Neural progenitor cell (in vitro differentiated cells): ENCODE results near the gene CDH13. TPM values are rescaled to one million over a fixed set of nuclear protein-coding genes. Genes with fewer than 3 reads are reported as not detected.

Source experiments
- DNase-seq: peaks from one replicate; pipeline ENCODE4 v3.0.0-alpha.2; 2016; ENCODE audit warnings: low spot score
- H2AFZ ChIP-seq: fragments of 200-600 bp; sonication (generic); replicated peaks from 2 replicates; pipeline ENCODE4 v1.6.1; 2016; ENCODE audit warnings: antibody characterized with exemption
- H3F3A ChIP-seq: fragments of 200-600 bp; sonication (generic); 2 replicates; pipeline ENCODE4 v1.6.1; 2016; ENCODE audit warnings: antibody characterized with exemption, low read depth
- H3K27ac ChIP-seq: fragments of 200-600 bp; sonication (generic); 2 replicates; pipeline ENCODE4 v1.5.1; 2016; ENCODE audit warnings: mild to moderate bottlenecking
- H3K27me3 ChIP-seq: fragments of 200-600 bp; sonication (generic); 2 replicates; pipeline ENCODE4 v1.6.1; 2016; ENCODE audit warnings: mild to moderate bottlenecking, moderate library complexity
- H3K36me3 ChIP-seq: fragments of 200-600 bp; sonication (generic); 2 replicates; pipeline ENCODE4 v1.5.1; 2016
- H3K4me1 ChIP-seq: fragments of 200-600 bp; sonication (generic); 2 replicates; pipeline ENCODE4 v1.6.1; 2016; ENCODE audit warnings: mixed run types
- H3K4me2 ChIP-seq: fragments of 200-600 bp; sonication (generic); 2 replicates; pipeline ENCODE4 v1.6.1; 2016
- H3K4me3 ChIP-seq: fragments of 200-600 bp; sonication (generic); 2 replicates; pipeline ENCODE4 v1.5.1; 2016
- H3K79me2 ChIP-seq: fragments of 200-600 bp; sonication (generic); 2 replicates; pipeline ENCODE4 v1.6.1; 2016; ENCODE audit warnings: low read depth
- H3K9ac ChIP-seq: fragments of 200-600 bp; sonication (generic); 2 replicates; pipeline ENCODE4 v1.6.1; 2016
- H3K9me3 ChIP-seq: fragments of 200-600 bp; sonication (generic); 2 replicates; pipeline ENCODE4 v1.5.1; 2016; ENCODE audit warnings: low read depth
- H4K20me1 ChIP-seq: fragments of 200-600 bp; sonication (generic); 2 replicates; pipeline ENCODE4 v1.6.1; 2016; ENCODE audit warnings: low read depth
- H3K27ac Mint-ChIP-seq: 3 replicates; pipeline ENCODE4 v1.8.0; 2021; ENCODE audit warnings: mixed read lengths
- H3K27me3 Mint-ChIP-seq: 2 replicates; pipeline ENCODE4 v1.8.0; 2022; ENCODE audit warnings: low read depth, mild to moderate bottlenecking, inconsistent platforms, moderate library complexity, mixed read lengths; ENCODE audit not compliant: insufficient read depth
- H3K36me3 Mint-ChIP-seq: 3 replicates; pipeline ENCODE4 v1.8.0; 2021; ENCODE audit warnings: mixed read lengths
- H3K4me1 Mint-ChIP-seq: 3 replicates; pipeline ENCODE4 v1.8.0; 2021; ENCODE audit warnings: mixed read lengths
- H3K4me3 Mint-ChIP-seq: 3 replicates; pipeline ENCODE4 v1.8.0; 2021; ENCODE audit warnings: mild to moderate bottlenecking, moderate library complexity, mixed read lengths
- H3K9me3 Mint-ChIP-seq: 3 replicates; pipeline ENCODE4 v1.8.0; 2020; ENCODE audit warnings: mixed read lengths
- EZH2 ChIP-seq: fragments of 200-600 bp; sonication (generic); IDR thresholded peaks from 2 replicates; pipeline ENCODE4 v1.6.1; 2017; ENCODE audit warnings: antibody characterized with exemption, mild to moderate bottlenecking, moderate library complexity
- EZH2phosphoT487 ChIP-seq: fragments of 200-600 bp; sonication (generic); IDR thresholded peaks from 2 replicates; pipeline ENCODE4 v1.6.1; 2017; ENCODE audit warnings: antibody characterized with exemption
- total RNA-seq: library from RNA; depleted of rRNA; stranded (reverse); fragments of >200 nt; gene quantifications from 2 replicates; pipeline ENCODE4 v1.2.3, GENCODE V29; 2015; ENCODE audit warnings: low replicate concordance
- TF ChIP-seq, protein P1 (sequence below): fragments of 200-600 bp; sonication (generic); IDR thresholded peaks from 2 replicates; pipeline ENCODE4 v1.5.1; 2017; ENCODE audit warnings: antibody characterized with exemption, mild to moderate bottlenecking

The CDH13 gene
- total RNA-seq, 1 donor from 2014 or later = 3.0 TPM

DNA sequence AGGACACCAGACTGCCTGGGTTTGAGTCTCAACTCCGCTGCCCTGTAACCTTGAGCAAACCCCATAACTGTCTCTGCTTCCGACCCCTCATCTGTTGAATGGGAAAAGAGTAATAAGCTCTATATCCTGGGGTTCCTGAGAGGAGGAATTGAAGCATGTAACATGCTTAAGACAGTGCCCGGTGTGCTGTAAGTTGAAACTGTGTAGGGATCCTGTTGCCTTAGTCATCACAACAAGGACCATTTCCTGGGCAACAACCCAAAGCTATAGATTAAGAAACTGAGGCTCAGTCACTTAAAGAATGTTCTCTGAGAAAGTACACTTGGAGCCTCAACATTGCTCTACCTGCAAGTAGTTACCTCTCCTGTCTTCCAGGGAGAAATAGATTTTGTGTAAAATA is 23.0 kb downstream of the CDH13 start:
- no peaks in the 10 kb centered on the region for H4K20me1 ChIP-seq
- no peak overlapping the region for H3K4me3 ChIP-seq
- no peaks in the 10 kb centered on the region for H3K36me3 ChIP-seq
- Mint-ChIP-seq H3K9me3 (no peaks in the 10 kb centered on the region), H3K27ac (no peak overlapping the region), H3K27me3 (no peaks in the 10 kb centered on the region), H3K4me1 (peaks cover 9% of the 10 kb centered on the region), H3K4me3 (no peak overlapping the region), H3K36me3 (no peaks in the 10 kb centered on the region)
- no peaks in the 10 kb centered on the region for H3K4me1 ChIP-seq
- H3F3A ChIP-seq = no peaks in the 10 kb centered on the region
- no peaks in the 10 kb centered on the region for H3K79me2 ChIP-seq
- TF ChIP-seq EZH2 = no peak
- TF ChIP-seq EZH2phosphoT487 = no peak
- TF ChIP-seq, protein P1, sequence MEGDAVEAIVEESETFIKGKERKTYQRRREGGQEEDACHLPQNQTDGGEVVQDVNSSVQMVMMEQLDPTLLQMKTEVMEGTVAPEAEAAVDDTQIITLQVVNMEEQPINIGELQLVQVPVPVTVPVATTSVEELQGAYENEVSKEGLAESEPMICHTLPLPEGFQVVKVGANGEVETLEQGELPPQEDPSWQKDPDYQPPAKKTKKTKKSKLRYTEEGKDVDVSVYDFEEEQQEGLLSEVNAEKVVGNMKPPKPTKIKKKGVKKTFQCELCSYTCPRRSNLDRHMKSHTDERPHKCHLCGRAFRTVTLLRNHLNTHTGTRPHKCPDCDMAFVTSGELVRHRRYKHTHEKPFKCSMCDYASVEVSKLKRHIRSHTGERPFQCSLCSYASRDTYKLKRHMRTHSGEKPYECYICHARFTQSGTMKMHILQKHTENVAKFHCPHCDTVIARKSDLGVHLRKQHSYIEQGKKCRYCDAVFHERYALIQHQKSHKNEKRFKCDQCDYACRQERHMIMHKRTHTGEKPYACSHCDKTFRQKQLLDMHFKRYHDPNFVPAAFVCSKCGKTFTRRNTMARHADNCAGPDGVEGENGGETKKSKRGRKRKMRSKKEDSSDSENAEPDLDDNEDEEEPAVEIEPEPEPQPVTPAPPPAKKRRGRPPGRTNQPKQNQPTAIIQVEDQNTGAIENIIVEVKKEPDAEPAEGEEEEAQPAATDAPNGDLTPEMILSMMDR = no peak
- H3K27me3 ChIP-seq = no peaks in the 10 kb centered on the region
- H3K9me3 ChIP-seq = no peaks in the 10 kb centered on the region
- H3K27ac ChIP-seq = no peak overlapping the region
- H2AFZ ChIP-seq = no peak overlapping the region
- no peak overlapping the region for H3K9ac ChIP-seq
- DNase-seq = no peak
- H3K4me2 ChIP-seq = no peak overlapping the region

GRCh38 chr16:82650804-82651203 is 24.0 kb downstream of the CDH13 start:
- no peak overlapping the region for H2AFZ ChIP-seq
- Mint-ChIP-seq H3K27ac (no peak overlapping the region), H3K27me3 (no peaks in the 10 kb centered on the region), H3K36me3 (no peaks in the 10 kb centered on the region), H3K9me3 (no peaks in the 10 kb centered on the region), H3K4me3 (no peak overlapping the region), H3K4me1 (peaks cover 11% of the 10 kb centered on the region)
- no peaks in the 10 kb centered on the region for H4K20me1 ChIP-seq
- no peaks in the 10 kb centered on the region for H3K36me3 ChIP-seq
- H3K4me2 ChIP-seq = no peak overlapping the region
- TF ChIP-seq, protein P1 = no peak
- no peak for TF ChIP-seq EZH2phosphoT487
- no peak for TF ChIP-seq EZH2
- DNase-seq = no peak
- no peak overlapping the region for H3K27ac ChIP-seq
- no peaks in the 10 kb centered on the region for H3K4me1 ChIP-seq
- H3F3A ChIP-seq = no peaks in the 10 kb centered on the region
- no peak overlapping the region for H3K4me3 ChIP-seq
- no peaks in the 10 kb centered on the region for H3K9me3 ChIP-seq
- H3K79me2 ChIP-seq = no peaks in the 10 kb centered on the region
- no peaks in the 10 kb centered on the region for H3K27me3 ChIP-seq
- no peak overlapping the region for H3K9ac ChIP-seq

GRCh38 chr16:82651921-82652601 is 25.3 kb downstream of the CDH13 start:
- no peak for DNase-seq
- Histone ChIP-seq H3K4me2 (no peak overlapping the region), H3K27ac (no peak overlapping the region), H3K36me3 (no peaks in the 10 kb centered on the region), H3K4me3 (no peak overlapping the region), H3K4me1 (no peaks in the 10 kb centered on the region), H3K9me3 (no peaks in the 10 kb centered on the region), H2AFZ (no peak overlapping the region), H4K20me1 (no peaks in the 10 kb centered on the region), H3K9ac (no peak overlapping the region), H3F3A (no peaks in the 10 kb centered on the region), H3K79me2 (no peaks in the 10 kb centered on the region), H3K27me3 (no peaks in the 10 kb centered on the region)
- H3K4me1 Mint-ChIP-seq = peaks cover 11% of the 10 kb centered on the region
- TF ChIP-seq, protein P1 = no peak
- TF ChIP-seq EZH2 (no peak), EZH2phosphoT487 (no peak)
- no peaks in the 10 kb centered on the region for H3K9me3 Mint-ChIP-seq
- H3K27me3 Mint-ChIP-seq = no peaks in the 10 kb centered on the region
- no peak overlapping the region for H3K27ac Mint-ChIP-seq
- no peak overlapping the region for H3K4me3 Mint-ChIP-seq
- H3K36me3 Mint-ChIP-seq = no peaks in the 10 kb centered on the region
